ENCODE measurements around the gene CHST1.

Gene CHST1

DNA sequence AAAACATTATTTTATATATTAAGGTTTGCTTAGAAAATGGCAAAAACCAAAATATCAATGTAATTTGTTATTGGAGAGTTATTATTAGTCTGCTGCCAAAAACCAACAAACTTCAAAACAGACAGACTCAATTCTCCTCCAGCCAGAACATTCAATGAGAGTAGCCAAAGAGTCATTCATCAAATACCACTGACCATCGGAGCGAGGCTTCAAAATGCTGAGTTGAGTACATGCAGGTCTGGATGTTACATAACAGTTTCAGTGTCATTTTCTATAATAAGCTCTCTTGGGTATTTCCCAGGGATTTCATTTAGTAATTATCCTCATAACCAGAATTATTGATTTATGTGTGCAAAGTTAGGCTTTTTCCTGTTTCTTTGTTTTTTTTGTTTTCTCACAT is 42.6 kb downstream of the CHST1 start:
- TF ChIP-seq TOX (CRISPR knock-in tag; IDR thresholded peaks at IDR 0.05; ENCODE audit: borderline replicate concordance) (no peak), ZNF70 (CRISPR knock-in tag; IDR thresholded peaks at IDR 0.05) (no peak), PPARA (CRISPR knock-in tag; IDR thresholded peaks at IDR 0.05; ENCODE audit: borderline replicate concordance) (no peak), SNAI2 (CRISPR knock-in tag; IDR thresholded peaks at IDR 0.05) (no peak)
- ATAC-seq = no peak

- no peak for ATAC-seq
Observed at GRCh38 chr11:45622283-45622682, 43.1 kb downstream of the CHST1 start.

DNA sequence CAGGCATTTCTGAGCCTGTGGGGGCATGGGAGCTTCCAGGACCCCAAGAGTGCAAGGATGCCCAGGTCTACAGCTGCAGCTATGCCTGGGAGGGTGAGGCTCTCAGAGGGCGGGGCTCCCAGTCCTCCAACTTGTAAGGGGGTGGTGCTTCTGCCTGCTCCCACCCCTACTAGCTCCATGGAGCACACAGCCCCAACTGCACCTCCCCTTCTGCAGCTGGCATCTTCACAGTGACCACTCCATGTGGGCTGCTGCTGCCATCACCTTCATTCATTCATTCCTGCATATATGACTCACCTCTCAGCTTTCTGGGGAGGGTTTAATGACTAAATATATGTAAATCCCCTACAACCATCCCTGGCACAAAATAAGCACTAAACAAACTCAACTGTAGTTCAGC is 43.8 kb downstream of the CHST1 start:
- TF ChIP-seq, protein P1, sequence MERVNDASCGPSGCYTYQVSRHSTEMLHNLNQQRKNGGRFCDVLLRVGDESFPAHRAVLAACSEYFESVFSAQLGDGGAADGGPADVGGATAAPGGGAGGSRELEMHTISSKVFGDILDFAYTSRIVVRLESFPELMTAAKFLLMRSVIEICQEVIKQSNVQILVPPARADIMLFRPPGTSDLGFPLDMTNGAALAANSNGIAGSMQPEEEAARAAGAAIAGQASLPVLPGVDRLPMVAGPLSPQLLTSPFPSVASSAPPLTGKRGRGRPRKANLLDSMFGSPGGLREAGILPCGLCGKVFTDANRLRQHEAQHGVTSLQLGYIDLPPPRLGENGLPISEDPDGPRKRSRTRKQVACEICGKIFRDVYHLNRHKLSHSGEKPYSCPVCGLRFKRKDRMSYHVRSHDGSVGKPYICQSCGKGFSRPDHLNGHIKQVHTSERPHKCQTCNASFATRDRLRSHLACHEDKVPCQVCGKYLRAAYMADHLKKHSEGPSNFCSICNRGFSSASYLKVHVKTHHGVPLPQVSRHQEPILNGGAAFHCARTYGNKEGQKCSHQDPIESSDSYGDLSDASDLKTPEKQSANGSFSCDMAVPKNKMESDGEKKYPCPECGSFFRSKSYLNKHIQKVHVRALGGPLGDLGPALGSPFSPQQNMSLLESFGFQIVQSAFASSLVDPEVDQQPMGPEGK (CRISPR knock-in tag; IDR thresholded peaks at IDR 0.05; ENCODE audit: borderline replicate concordance) = no peak
- TF ChIP-seq ZC3H10 (CRISPR knock-in tag; IDR thresholded peaks at IDR 0.05) (no peak), CSRNP3 (CRISPR knock-in tag; IDR thresholded peaks at IDR 0.05) (no peak), ARNTL (CRISPR knock-in tag; IDR thresholded peaks at IDR 0.05; ENCODE audit: borderline replicate concordance, low read depth) (no peak), ZFP3 (CRISPR knock-in tag; IDR thresholded peaks at IDR 0.05) (no peak), CSDC2 (CRISPR knock-in tag; IDR thresholded peaks at IDR 0.05) (no peak), OSR1 (CRISPR knock-in tag; IDR thresholded peaks at IDR 0.05) (no peak), ISL1 (CRISPR knock-in tag; IDR thresholded peaks at IDR 0.05) (no peak), TOX (CRISPR knock-in tag; IDR thresholded peaks at IDR 0.05; ENCODE audit: borderline replicate concordance) (no peak), ZNF70 (CRISPR knock-in tag; IDR thresholded peaks at IDR 0.05) (no peak), POU6F1 (CRISPR knock-in tag; IDR thresholded peaks at IDR 0.05; ENCODE audit: borderline replicate concordance, low read depth) (no peak), ZNF565 (CRISPR knock-in tag; conservative IDR thresholded peaks at IDR 0.05; ENCODE audit: low read depth) (no peak), RARB (CRISPR knock-in tag; IDR thresholded peaks at IDR 0.05) (no peak), SNAI2 (CRISPR knock-in tag; IDR thresholded peaks at IDR 0.05) (no peak), TSHZ2 (CRISPR knock-in tag; IDR thresholded peaks at IDR 0.05) (no peak), PPARA (CRISPR knock-in tag; IDR thresholded peaks at IDR 0.05; ENCODE audit: borderline replicate concordance) (no peak), ZNF8 (CRISPR knock-in tag; IDR thresholded peaks at IDR 0.05) (no peak), BACH2 (CRISPR knock-in tag; IDR thresholded peaks at IDR 0.05; ENCODE audit: borderline replicate concordance) (no peak), ZFP30 (CRISPR knock-in tag; IDR thresholded peaks at IDR 0.05) (no peak), CREB5 (CRISPR knock-in tag; IDR thresholded peaks at IDR 0.05; ENCODE audit: low read depth) (no peak)
- ATAC-seq = no peak

More at GRCh38 chr11:45622283-45622682, 43.1 kb downstream of the CHST1 start:
- no peak for TF ChIP-seq PPARA (CRISPR knock-in tag; IDR thresholded peaks at IDR 0.05; ENCODE audit: borderline replicate concordance)
- no peak for TF ChIP-seq ZFP3 (CRISPR knock-in tag; IDR thresholded peaks at IDR 0.05)
- TF ChIP-seq ZC3H10 (CRISPR knock-in tag; IDR thresholded peaks at IDR 0.05) = no peak
- TF ChIP-seq CSDC2 (CRISPR knock-in tag; IDR thresholded peaks at IDR 0.05) = no peak
- no peak for TF ChIP-seq ARNTL (CRISPR knock-in tag; IDR thresholded peaks at IDR 0.05; ENCODE audit: borderline replicate concordance, low read depth)
- no peak for TF ChIP-seq ZNF8 (CRISPR knock-in tag; IDR thresholded peaks at IDR 0.05)
